ENCODE measurements around the gene CDCA8. TPM values are rescaled to one million over a fixed set of nuclear protein-coding genes. Genes with fewer than 3 reads are reported as not detected.
A peak's percentile ranks its signal among the peaks of the same experiment; 100 is the strongest.

Gene CDCA8
- total and polyA plus RNA-seq, 2 of the 13 experiments (the other 11 are each of a cell fraction or from before 2014, with no cell fraction given), result 24.1 to 38.6 TPM

- 0 out of 2 replicates have a peak, but pooled peaks have one; percentile 52 for TF ChIP-seq ZBTB34 (CRISPR knock-in tag; IDR thresholded peaks at IDR 0.05)
- TF ChIP-seq ZNF792 (CRISPR knock-in tag; IDR thresholded peaks at IDR 0.05), result 0 out of 2 replicates have a peak, but pooled peaks have one; percentile 49
- peak; percentile 43; the same call in 1 of the 2 replicates for TF ChIP-seq EHMT2 (IDR thresholded peaks at IDR 0.05; ENCODE audit: borderline replicate concordance, low read depth, low read length)
- TF ChIP-seq, protein P1, sequence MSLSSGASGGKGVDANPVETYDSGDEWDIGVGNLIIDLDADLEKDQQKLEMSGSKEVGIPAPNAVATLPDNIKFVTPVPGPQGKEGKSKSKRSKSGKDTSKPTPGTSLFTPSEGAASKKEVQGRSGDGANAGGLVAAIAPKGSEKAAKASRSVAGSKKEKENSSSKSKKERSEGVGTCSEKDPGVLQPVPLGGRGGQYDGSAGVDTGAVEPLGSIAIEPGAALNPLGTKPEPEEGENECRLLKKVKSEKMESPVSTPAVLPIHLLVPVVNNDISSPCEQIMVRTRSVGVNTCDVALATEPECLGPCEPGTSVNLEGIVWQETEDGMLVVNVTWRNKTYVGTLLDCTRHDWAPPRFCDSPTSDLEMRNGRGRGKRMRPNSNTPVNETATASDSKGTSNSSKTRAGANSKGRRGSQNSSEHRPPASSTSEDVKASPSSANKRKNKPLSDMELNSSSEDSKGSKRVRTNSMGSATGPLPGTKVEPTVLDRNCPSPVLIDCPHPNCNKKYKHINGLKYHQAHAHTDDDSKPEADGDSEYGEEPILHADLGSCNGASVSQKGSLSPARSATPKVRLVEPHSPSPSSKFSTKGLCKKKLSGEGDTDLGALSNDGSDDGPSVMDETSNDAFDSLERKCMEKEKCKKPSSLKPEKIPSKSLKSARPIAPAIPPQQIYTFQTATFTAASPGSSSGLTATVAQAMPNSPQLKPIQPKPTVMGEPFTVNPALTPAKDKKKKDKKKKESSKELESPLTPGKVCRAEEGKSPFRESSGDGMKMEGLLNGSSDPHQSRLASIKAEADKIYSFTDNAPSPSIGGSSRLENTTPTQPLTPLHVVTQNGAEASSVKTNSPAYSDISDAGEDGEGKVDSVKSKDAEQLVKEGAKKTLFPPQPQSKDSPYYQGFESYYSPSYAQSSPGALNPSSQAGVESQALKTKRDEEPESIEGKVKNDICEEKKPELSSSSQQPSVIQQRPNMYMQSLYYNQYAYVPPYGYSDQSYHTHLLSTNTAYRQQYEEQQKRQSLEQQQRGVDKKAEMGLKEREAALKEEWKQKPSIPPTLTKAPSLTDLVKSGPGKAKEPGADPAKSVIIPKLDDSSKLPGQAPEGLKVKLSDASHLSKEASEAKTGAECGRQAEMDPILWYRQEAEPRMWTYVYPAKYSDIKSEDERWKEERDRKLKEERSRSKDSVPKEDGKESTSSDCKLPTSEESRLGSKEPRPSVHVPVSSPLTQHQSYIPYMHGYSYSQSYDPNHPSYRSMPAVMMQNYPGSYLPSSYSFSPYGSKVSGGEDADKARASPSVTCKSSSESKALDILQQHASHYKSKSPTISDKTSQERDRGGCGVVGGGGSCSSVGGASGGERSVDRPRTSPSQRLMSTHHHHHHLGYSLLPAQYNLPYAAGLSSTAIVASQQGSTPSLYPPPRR (CRISPR knock-in tag; IDR thresholded peaks at IDR 0.05; ENCODE audit: borderline replicate concordance), result peak; percentile 69
- 0 out of 2 replicates have a peak, but pooled peaks have one; percentile 47 for TF ChIP-seq SP5 (CRISPR knock-in tag; IDR thresholded peaks at IDR 0.05; ENCODE audit: borderline replicate concordance, low read depth)
- no peak for TF ChIP-seq ATF1 (CRISPR knock-in tag; IDR thresholded peaks at IDR 0.05)
- TF ChIP-seq, protein P2, sequence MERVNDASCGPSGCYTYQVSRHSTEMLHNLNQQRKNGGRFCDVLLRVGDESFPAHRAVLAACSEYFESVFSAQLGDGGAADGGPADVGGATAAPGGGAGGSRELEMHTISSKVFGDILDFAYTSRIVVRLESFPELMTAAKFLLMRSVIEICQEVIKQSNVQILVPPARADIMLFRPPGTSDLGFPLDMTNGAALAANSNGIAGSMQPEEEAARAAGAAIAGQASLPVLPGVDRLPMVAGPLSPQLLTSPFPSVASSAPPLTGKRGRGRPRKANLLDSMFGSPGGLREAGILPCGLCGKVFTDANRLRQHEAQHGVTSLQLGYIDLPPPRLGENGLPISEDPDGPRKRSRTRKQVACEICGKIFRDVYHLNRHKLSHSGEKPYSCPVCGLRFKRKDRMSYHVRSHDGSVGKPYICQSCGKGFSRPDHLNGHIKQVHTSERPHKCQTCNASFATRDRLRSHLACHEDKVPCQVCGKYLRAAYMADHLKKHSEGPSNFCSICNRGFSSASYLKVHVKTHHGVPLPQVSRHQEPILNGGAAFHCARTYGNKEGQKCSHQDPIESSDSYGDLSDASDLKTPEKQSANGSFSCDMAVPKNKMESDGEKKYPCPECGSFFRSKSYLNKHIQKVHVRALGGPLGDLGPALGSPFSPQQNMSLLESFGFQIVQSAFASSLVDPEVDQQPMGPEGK (CRISPR knock-in tag; IDR thresholded peaks at IDR 0.05), result peak; percentile 89
- no peak for TF ChIP-seq ZNF512B (CRISPR knock-in tag; IDR thresholded peaks at IDR 0.05; ENCODE audit: borderline replicate concordance)
- TF ChIP-seq ZNF451 (CRISPR knock-in tag; IDR thresholded peaks at IDR 0.05), result no peak
- peak; percentile 98 for TF ChIP-seq THRA (CRISPR knock-in tag; IDR thresholded peaks at IDR 0.05; ENCODE audit: borderline replicate concordance)
- 0 out of 2 replicates have a peak, but pooled peaks have one; percentile 31 for TF ChIP-seq GATAD1 (CRISPR knock-in tag; IDR thresholded peaks at IDR 0.05)
- 0 out of 2 replicates have a peak, but pooled peaks have one; percentile 20 for TF ChIP-seq PPARG (CRISPR knock-in tag; conservative IDR thresholded peaks at IDR 0.05)
- TF ChIP-seq, protein P3, sequence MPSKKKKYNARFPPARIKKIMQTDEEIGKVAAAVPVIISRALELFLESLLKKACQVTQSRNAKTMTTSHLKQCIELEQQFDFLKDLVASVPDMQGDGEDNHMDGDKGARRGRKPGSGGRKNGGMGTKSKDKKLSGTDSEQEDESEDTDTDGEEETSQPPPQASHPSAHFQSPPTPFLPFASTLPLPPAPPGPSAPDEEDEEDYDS (CRISPR knock-in tag; IDR thresholded peaks at IDR 0.05), result peak; percentile 37; the same call in 1 of the 2 replicates
- peak; percentile 99 for TF ChIP-seq PHF21A (CRISPR knock-in tag; IDR thresholded peaks at IDR 0.05)
These were observed 31.2 kb downstream of the CDCA8 start (continued) for GRCh38 chr1:37723390-37724078.

Measured in HepG2 (cell line).